Measurements from ENCODE around the gene EFCAB6. TPM values are rescaled to one million over a fixed set of nuclear protein-coding genes. Genes with fewer than 3 reads are reported as not detected.
"Not testable (repeated sequence)": the region's sequence is repeated elsewhere in the genome, so short reads cannot be mapped to it uniquely, and the experiment has no call there.

The EFCAB6 gene
- total RNA-seq, 1 donor from 2014 or later, result 1.5 TPM

- Mint-ChIP-seq H3K36me3 (ENCODE audit: low read depth) (peaks cover 3% of the 10 kb centered on the region), H3K4me3 (no peak overlapping the region), H3K4me1 (no peaks in the 10 kb centered on the region), H3K27me3 (ENCODE audit: low read depth) (no peaks in the 10 kb centered on the region), H3K9me3 (no peaks in the 10 kb centered on the region), H3K27ac (ENCODE audit: unreplicated experiment) (no peak overlapping the region)
- TF ChIP-seq CTCF (conservative IDR thresholded peaks at IDR 0.05), result no peak
- DNase-seq (ENCODE audit: low read depth, low spot score), result no peak
Measured at GRCh38 chr22:43669190-43669589, 142.9 kb downstream of the EFCAB6 start.

- no peak overlapping the region for H3K27ac Mint-ChIP-seq (ENCODE audit: unreplicated experiment)
- H3K4me1 Mint-ChIP-seq, result no peaks in the 10 kb centered on the region
- H3K27me3 Mint-ChIP-seq (ENCODE audit: low read depth), result no peaks in the 10 kb centered on the region
- no peak for TF ChIP-seq CTCF (conservative IDR thresholded peaks at IDR 0.05)
- H3K9me3 Mint-ChIP-seq, result no peaks in the 10 kb centered on the region
- DNase-seq (ENCODE audit: low read depth, low spot score), result no peak
- H3K36me3 Mint-ChIP-seq (ENCODE audit: low read depth), result peaks cover 3% of the 10 kb centered on the region
- H3K4me3 Mint-ChIP-seq, result no peak overlapping the region
Measured at GRCh38 chr22:43667656-43668055, 144.4 kb downstream of the EFCAB6 start.

- no peak for DNase-seq (ENCODE audit: low read depth, low spot score)
- Mint-ChIP-seq H3K27ac (ENCODE audit: unreplicated experiment) (no peak overlapping the region), H3K9me3 (no peaks in the 10 kb centered on the region), H3K27me3 (ENCODE audit: low read depth) (no peaks in the 10 kb centered on the region), H3K36me3 (ENCODE audit: low read depth) (peaks cover 3% of the 10 kb centered on the region), H3K4me1 (no peaks in the 10 kb centered on the region), H3K4me3 (no peak overlapping the region)
- no peak for TF ChIP-seq CTCF (conservative IDR thresholded peaks at IDR 0.05)
Measured at GRCh38 chr22:43666457-43666856, 145.6 kb downstream of the EFCAB6 start.

GRCh38 chr22:43658823-43659222, 153.3 kb downstream of the EFCAB6 start:
- Mint-ChIP-seq H3K4me3 (no peak overlapping the region), H3K4me1 (peaks cover 9% of the 10 kb centered on the region), H3K36me3 (ENCODE audit: low read depth) (peaks cover 4% of the 10 kb centered on the region), H3K9me3 (no peaks in the 10 kb centered on the region), H3K27me3 (ENCODE audit: low read depth) (no peaks in the 10 kb centered on the region), H3K27ac (ENCODE audit: unreplicated experiment) (no peak overlapping the region)
- DNase-seq (ENCODE audit: low read depth, low spot score), result no peak
- TF ChIP-seq CTCF (conservative IDR thresholded peaks at IDR 0.05), result no peak

GRCh38 chr22:43656581-43656980, 155.5 kb downstream of the EFCAB6 start:
- not testable (repeated sequence) for H3K4me1 Mint-ChIP-seq; DNase-seq (ENCODE audit: low read depth, low spot score); H3K27me3 Mint-ChIP-seq (ENCODE audit: low read depth); H3K9me3 Mint-ChIP-seq; H3K4me3 Mint-ChIP-seq; H3K27ac Mint-ChIP-seq (ENCODE audit: unreplicated experiment)
- H3K36me3 Mint-ChIP-seq (ENCODE audit: low read depth), result peaks cover 13% of the 10 kb centered on the region

GRCh38 chr22:43654271-43654670, 157.8 kb downstream of the EFCAB6 start:
- no peak for TF ChIP-seq CTCF (conservative IDR thresholded peaks at IDR 0.05)
- peaks cover 13% of the 10 kb centered on the region for H3K9me3 Mint-ChIP-seq
- no peak for DNase-seq (ENCODE audit: low read depth, low spot score)
- no peak overlapping the region for H3K4me3 Mint-ChIP-seq
- H3K27me3 Mint-ChIP-seq (ENCODE audit: low read depth), result peaks cover 5% of the 10 kb centered on the region
- peaks cover 9% of the 10 kb centered on the region for H3K4me1 Mint-ChIP-seq
- H3K36me3 Mint-ChIP-seq (ENCODE audit: low read depth), result peaks cover 19% of the 10 kb centered on the region
- H3K27ac Mint-ChIP-seq (ENCODE audit: unreplicated experiment), result no peak overlapping the region
